NCI-H748 (cell line): ENCODE measurements around the gene ZNF608.

Source experiments
- DNase-seq: peaks from one replicate; lab custom pipeline; 2025; ENCODE audit not compliant: unreplicated experiment; lab: John Stamatoyannopoulos, UW

ZNF608 gene

GRCh38 chr5:124720593-124720992 is 25.8 kb downstream of the ZNF608 start:
- DNase-seq: no peak

GRCh38 chr5:124719113-124719967 is 27.1 kb downstream of the ZNF608 start:
- DNase-seq: peak; percentile 18

- peak; percentile 63 for DNase-seq
Measured at GRCh38 chr5:124718380-124718789, 28.1 kb downstream of the ZNF608 start.

DNA sequence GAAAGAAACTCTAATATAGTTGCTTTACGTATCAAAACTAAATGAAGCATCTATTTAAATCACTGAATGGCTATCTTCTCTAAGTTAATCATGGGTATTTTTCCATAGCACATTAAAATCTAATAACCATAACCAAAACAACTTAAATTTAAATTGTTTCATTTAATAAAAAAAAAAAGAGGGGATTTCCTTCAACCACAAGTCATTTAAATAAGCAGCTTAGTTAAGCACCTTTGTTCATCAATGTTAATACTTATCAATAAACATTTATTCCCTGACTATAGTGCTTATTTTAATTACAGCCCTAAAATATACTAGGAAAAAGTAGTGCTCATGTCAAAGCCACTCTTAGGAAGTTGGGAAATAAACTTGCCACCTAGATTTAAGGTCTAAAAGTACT is 30.3 kb downstream of the ZNF608 start:
- DNase-seq: no peak

- no peak for DNase-seq
Measured at GRCh38 chr5:124714910-124715309, 31.5 kb downstream of the ZNF608 start.

- DNase-seq: no peak
Measured at GRCh38 chr5:124713595-124713994, 32.8 kb downstream of the ZNF608 start.

- DNase-seq: no peak
Measured at GRCh38 chr5:124712731-124713305, 33.6 kb downstream of the ZNF608 start.

GRCh38 chr5:124708086-124708485 is 38.4 kb downstream of the ZNF608 start:
- DNase-seq: no peak

- peak; percentile 36 for DNase-seq
Measured at GRCh38 chr5:124707520-124707919, 38.9 kb downstream of the ZNF608 start.

GRCh38 chr5:124706729-124707361 is 39.6 kb downstream of the ZNF608 start:
- peak; percentile 98 for DNase-seq

DNA sequence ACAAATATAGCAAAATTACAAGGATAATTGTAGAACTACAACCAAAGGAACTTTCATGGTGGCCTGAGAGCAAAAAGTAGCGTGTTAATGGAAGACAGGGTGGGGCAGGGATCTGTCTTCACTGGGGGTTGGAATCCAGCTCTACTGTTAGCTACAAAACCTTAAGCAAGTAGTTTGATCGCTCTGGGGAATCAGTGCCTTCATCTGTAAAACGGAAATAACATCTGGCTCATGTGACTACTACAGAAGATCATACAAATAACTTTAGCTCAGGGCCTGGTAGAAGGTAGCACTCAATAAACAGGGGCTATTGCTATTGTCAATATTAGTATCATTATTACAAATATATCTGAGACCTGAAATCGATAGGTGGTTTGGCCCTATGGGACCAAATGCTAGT is 40.4 kb downstream of the ZNF608 start:
- peak; percentile 38 for DNase-seq

- peak; percentile 59 for DNase-seq
Measured at GRCh38 chr5:124705577-124705976, 40.9 kb downstream of the ZNF608 start.

DNA sequence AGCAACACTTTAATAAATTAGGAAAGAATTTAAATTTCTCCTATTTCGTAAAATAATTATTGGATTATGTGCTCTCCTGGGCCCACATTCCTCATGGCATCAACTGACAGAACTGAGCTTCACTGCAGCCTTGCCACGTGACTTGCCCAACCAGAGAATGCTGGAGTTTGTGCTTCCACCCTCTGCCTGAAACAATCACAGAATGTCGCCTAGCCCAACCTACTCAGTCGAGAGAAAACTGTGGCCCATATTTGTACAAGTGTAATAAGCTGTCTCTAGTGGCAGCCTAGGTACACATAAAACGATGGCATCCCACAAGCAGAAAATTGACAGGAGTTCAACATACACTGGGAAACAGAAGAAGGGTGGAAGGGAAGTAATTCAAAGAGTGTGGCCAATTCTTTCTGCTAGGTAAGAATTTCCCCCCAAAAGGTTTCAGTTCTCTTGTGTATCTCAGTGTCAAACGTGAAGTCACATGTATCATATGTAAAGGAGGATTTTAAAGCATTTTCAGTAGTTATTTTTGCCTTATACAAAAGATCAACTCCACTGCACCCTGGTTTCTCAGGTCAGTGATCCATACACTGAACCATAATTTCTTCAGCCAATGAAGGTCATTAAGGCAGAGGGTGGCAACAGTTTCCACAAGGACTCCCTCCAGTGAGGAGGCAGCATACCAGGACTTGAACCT is 41.7 kb downstream of the ZNF608 start:
- peak; percentile 65 for DNase-seq

DNA sequence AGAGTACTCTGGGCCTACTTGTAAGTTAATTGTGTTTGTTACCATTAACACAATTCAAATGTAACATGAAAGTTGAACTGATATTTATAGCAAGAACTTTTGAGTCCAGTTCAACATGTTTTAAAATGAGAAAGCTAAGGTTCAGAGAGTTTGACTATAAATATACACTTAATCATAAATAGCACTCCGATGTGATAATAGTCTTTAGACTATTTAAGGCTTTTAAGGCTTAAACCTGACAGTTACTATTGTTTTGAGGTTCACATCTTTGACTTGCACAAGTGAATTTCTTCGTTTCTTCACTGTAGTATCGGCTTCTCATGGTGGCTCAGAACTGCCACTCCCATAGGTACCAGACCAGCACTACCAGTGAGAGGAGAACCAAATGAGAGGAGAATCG is 42.4 kb downstream of the ZNF608 start:
- DNase-seq: no peak

DNA sequence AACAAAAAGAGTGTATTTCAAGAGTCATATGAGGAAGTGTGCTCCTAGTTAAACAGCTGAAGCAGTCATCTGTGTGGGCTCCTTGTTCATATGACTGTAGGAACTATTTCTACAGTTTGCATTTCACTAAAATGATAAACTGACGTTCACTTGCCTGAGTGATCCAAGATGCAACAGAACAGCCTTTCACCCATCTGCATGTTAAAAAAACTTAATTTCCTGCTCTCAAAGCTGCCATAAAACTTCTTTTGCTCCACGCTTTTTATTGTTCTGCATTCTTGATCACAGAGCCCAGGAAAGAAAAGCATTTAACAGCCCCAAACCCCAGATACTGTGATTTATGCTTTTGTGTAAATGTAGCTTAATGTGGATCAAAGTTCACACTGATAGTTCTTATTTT is 43.9 kb downstream of the ZNF608 start:
- DNase-seq: no peak

- DNase-seq: no peak
Measured at GRCh38 chr5:124701873-124702425, 44.5 kb downstream of the ZNF608 start.

GRCh38 chr5:124701016-124701415 is 45.4 kb downstream of the ZNF608 start:
- no peak for DNase-seq

DNA sequence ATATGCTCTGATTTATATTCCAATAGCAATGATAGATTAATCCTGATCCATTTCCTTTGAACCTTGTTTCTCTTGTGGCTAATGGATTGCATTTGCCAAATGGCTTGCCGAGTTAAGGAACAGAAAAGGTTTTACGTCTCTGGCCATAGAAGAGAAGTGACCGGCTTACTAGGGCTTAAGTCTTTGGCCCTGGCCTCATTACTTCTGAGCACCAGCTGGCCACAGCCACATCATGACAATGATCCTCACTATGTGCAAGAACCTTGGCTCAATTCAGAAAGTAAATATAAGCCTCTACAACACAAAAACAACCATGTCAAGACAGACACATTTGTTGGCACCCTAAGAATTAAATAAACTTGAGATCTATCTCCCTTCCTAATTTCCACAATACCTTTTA is 46.1 kb downstream of the ZNF608 start:
- DNase-seq: no peak

GRCh38 chr5:124698770-124699169 is 47.7 kb downstream of the ZNF608 start:
- no peak for DNase-seq

GRCh38 chr5:124697933-124698591 is 48.4 kb downstream of the ZNF608 start:
- DNase-seq: peak; percentile 55

DNA sequence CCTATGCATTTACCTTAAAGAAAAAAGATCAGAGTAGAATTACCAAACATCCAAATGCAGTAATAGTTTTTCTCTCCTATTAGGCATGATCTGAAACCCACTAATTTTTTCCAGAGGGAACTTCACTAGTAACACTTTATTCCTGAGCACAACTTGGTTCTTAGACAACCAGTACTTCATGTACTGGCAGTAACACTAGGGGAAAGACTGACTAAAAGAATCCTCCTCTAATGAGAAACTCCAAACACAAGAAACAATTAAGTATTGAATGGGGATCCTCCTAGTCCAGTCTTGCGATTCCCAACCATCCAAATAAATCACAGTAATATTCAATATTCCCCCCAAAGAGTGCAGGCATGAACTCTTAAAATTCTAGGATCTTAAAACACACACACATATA is 48.9 kb downstream of the ZNF608 start:
- no peak for DNase-seq
